GM12878 (cell line): ENCODE measurements around the gene FPR1. TPM values are rescaled to one million over a fixed set of nuclear protein-coding genes. Genes with fewer than 3 reads are reported as not detected.

Source experiments
- ASH2L ChIP-seq: fragments of 300-600, 200-600 bp; sonication (generic); IDR thresholded peaks from 2 replicates; pipeline ENCODE4 v1.6.1; 2017; ENCODE audit warnings: low read depth, mild to moderate bottlenecking, borderline replicate concordance
- BCL3 ChIP-seq: IDR thresholded peaks from 2 replicates; pipeline ENCODE4 v1.6.1; 2011; ENCODE audit warnings: borderline replicate concordance, low read depth, mild to moderate bottlenecking, moderate library complexity, low read length; ENCODE audit not compliant: insufficient read depth, poor library complexity, severe bottlenecking
- CEBPZ ChIP-seq: fragments of 150-350 bp; IDR thresholded peaks from 2 replicates; pipeline ENCODE4 v1.6.1; 2016; ENCODE audit warnings: low read depth, low read length
- E2F4 ChIP-seq: IDR thresholded peaks from 2 replicates; pipeline ENCODE4 v1.6.1; 2012; ENCODE audit warnings: low read depth, low read length, improper control_type of control experiment
- IKZF1 ChIP-seq: fragments of 450-650 bp; conservative IDR thresholded peaks from 2 replicates; pipeline ENCODE4 v1.6.1; 2017; ENCODE audit warnings: antibody characterized with exemption, mild to moderate bottlenecking
- REST ChIP-seq: IDR thresholded peaks from 2 replicates; pipeline ENCODE4 v1.6.1; 2012; ENCODE audit warnings: mild to moderate bottlenecking, low read depth, low read length
- polyA plus RNA-seq, 11 experiments: library from polyadenylated mRNA; depleted of rRNA in 4 of 11; unstranded in 6 of 11; stranded (reverse) in 5 of 11; fragments of >200 nt; fragmentation: Nextera tagmentation in 4 of 11; fragmentation: Illumina TruSeq in 1 of 11; extraction: Ambion mirVana in 4 of 11; extraction: Trizol in 1 of 11; gene quantifications; 1 replicate in 1 of 11; 2 replicates in 10 of 11; pipeline versions ENCODE4 v1.2.1 to v1.2.3, GENCODE V29; 2011 to 2016; ENCODE audit warnings: inconsistent platforms in 2 of 11, missing spikeins in 2 of 11, low read depth in 1 of 11
- total RNA-seq, 4 experiments: library from RNA; depleted of rRNA in 3 of 4; stranded (reverse); fragments of >200 nt in 3 of 4; fragmentation: Illumina TruSeq in 1 of 4; extraction: Trizol in 1 of 4; gene quantifications; 2 replicates each; pipeline versions ENCODE4 v1.2.1 to v1.2.3, GENCODE V29; 2013 to 2021

Gene FPR1
- total and polyA plus RNA-seq, 10 of the 15 experiments (the other 5 are each of a cell fraction or from before 2014, with no cell fraction given) = not detected

GRCh38 chr19:51800473-51801244 lies 49.0 kb upstream of the FPR1 start (continued):
- TF ChIP-seq BCL3 = no peak
- no peak for TF ChIP-seq ASH2L
- no peak for TF ChIP-seq REST
- TF ChIP-seq E2F4 = no peak
- no peak for TF ChIP-seq CEBPZ
- no peak for TF ChIP-seq IKZF1
